ENCODE results near the gene TAF1. TPM values are rescaled to one million over a fixed set of nuclear protein-coding genes. Genes with fewer than 3 reads are reported as not detected.
"Not testable (repeated sequence)": the region's sequence is repeated elsewhere in the genome, so short reads cannot be mapped to it uniquely, and the experiment has no call there.

Gene TAF1
- total RNA-seq, 2 experiments from 2014 or later = 61.0 to 62.2 TPM

DNA sequence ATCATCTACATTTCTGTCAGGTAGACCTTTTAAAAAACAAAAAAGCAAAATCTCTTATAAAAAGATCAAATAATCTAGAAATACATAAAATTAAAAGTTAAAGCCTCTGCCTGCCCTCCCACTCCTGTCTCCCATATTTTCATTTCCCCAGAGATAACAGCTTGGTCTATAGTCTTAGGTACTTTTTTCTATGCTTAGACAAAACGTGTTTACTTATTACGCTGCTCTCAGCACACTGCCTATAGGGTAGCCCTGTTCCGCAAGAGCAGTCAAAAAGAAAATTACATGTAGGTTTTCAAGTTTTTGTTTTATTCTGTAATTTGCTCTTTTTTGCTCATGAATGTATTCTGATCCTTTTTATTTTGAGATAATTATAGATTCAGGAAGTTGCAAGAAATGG lies 73.3 kb downstream of the TAF1 start:
- ChIA-PET POLR2A (no interaction called here), CTCF (no interaction called here)
- no peak for DNase-seq
- Mint-ChIP-seq H3K27ac (no peak overlapping the region), H3K4me1 (ENCODE audit: low read depth) (peaks cover 4% of the 10 kb centered on the region), H3K4me3 (no peak overlapping the region), H3K9me3 (no peaks in the 10 kb centered on the region), H3K36me3 (ENCODE audit: low read depth) (peaks cover 60% of the 10 kb centered on the region), H3K27me3 (no peaks in the 10 kb centered on the region)
- no peak overlapping the region for H3K27ac ChIP-seq (ENCODE audit: low read depth in 1 of 2, low read length in 2 of 2)
- H3K4me1 ChIP-seq (ENCODE audit: insufficient read depth, low read length) = no peaks in the 10 kb centered on the region
- TF ChIP-seq, protein P1, sequence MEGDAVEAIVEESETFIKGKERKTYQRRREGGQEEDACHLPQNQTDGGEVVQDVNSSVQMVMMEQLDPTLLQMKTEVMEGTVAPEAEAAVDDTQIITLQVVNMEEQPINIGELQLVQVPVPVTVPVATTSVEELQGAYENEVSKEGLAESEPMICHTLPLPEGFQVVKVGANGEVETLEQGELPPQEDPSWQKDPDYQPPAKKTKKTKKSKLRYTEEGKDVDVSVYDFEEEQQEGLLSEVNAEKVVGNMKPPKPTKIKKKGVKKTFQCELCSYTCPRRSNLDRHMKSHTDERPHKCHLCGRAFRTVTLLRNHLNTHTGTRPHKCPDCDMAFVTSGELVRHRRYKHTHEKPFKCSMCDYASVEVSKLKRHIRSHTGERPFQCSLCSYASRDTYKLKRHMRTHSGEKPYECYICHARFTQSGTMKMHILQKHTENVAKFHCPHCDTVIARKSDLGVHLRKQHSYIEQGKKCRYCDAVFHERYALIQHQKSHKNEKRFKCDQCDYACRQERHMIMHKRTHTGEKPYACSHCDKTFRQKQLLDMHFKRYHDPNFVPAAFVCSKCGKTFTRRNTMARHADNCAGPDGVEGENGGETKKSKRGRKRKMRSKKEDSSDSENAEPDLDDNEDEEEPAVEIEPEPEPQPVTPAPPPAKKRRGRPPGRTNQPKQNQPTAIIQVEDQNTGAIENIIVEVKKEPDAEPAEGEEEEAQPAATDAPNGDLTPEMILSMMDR (IDR thresholded peaks at IDR 0.05) = no peak
- intact Hi-C loops (cut with DNase I, micrococcal nuclease) = no loop called here
- H3K27me3 ChIP-seq (ENCODE audit: control insufficient read depth in 1 of 2, insufficient read depth in 2 of 2, low read length in 2 of 2) = no peaks in the 10 kb centered on the region
- H3K4me3 ChIP-seq (ENCODE audit: low read length) = no peak overlapping the region
- peaks cover 15% of the 10 kb centered on the region for H3K36me3 ChIP-seq (ENCODE audit: insufficient read depth, low read length)
- ATAC-seq (ENCODE audit: poor library complexity) = no peak
- H3K9me3 ChIP-seq (ENCODE audit: control insufficient read depth in 1 of 2, insufficient read depth in 1 of 2, low read length in 2 of 2) = no peaks in the 10 kb centered on the region

DNA sequence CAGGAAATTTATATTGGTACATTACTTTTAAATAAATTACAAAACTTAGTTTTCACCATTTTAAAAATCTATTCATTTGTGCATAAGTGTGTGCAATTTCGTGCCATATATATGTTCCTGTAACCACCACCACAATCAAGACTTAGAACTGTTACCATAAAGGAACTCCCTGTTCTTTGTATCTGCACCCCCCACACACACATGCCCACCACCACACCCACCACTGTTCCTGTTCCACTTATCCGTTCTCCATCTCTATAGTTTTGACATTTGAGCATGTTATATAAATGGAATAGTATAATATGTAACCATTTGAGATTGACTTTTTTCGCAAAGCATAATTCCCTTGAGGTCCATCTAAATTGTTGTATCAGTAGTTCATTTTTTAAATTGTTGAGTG lies 73.7 kb downstream of the TAF1 start:
- H3K4me3 Mint-ChIP-seq = no peak overlapping the region
- DNase-seq (no peak), ATAC-seq (ENCODE audit: poor library complexity) (no peak)
- CTCF ChIA-PET = no interaction called here
- TF ChIP-seq, protein P1 (IDR thresholded peaks at IDR 0.05) = no peak
- H3K36me3 ChIP-seq (ENCODE audit: insufficient read depth, low read length) = peaks cover 15% of the 10 kb centered on the region
- intact Hi-C loops (cut with DNase I, micrococcal nuclease) = no loop called here
- H3K4me1 Mint-ChIP-seq (ENCODE audit: low read depth) = peaks cover 4% of the 10 kb centered on the region
- no peak overlapping the region for H3K27ac ChIP-seq (ENCODE audit: low read depth in 1 of 2, low read length in 2 of 2)
- peaks cover 57% of the 10 kb centered on the region for H3K36me3 Mint-ChIP-seq (ENCODE audit: low read depth)
- H3K4me3 ChIP-seq (ENCODE audit: low read length) = no peak overlapping the region
- no peaks in the 10 kb centered on the region for H3K9me3 ChIP-seq (ENCODE audit: control insufficient read depth in 1 of 2, insufficient read depth in 1 of 2, low read length in 2 of 2)
- POLR2A ChIA-PET = no interaction called here
- H3K27ac Mint-ChIP-seq = no peak overlapping the region
- H3K27me3 Mint-ChIP-seq = no peaks in the 10 kb centered on the region
- no peaks in the 10 kb centered on the region for H3K9me3 Mint-ChIP-seq
- no peaks in the 10 kb centered on the region for H3K4me1 ChIP-seq (ENCODE audit: insufficient read depth, low read length)
- no peaks in the 10 kb centered on the region for H3K27me3 ChIP-seq (ENCODE audit: control insufficient read depth in 1 of 2, insufficient read depth in 2 of 2, low read length in 2 of 2)

DNA sequence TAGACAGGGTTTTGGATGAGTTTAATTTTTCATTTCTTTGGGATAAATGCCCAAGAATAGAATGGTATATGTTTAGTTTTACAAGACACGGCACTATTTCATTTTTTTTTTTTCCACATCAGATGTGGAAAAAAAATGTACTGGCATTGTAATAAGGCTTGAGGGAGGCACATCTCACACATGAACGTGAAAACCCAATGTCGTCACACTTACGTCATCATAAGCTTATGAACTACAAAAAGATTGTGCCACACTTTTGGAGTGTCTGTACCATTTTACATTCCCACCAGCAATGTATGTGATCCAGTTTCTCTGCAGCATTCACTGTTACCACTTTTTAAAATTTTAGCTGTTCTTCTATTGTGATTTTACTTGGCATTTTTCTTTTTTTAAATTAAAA lies 74.2 kb downstream of the TAF1 start:
- ATAC-seq (ENCODE audit: poor library complexity) (no peak), DNase-seq (no peak)
- H3K27me3 ChIP-seq (ENCODE audit: control insufficient read depth in 1 of 2, insufficient read depth in 2 of 2, low read length in 2 of 2) = no peaks in the 10 kb centered on the region
- ChIA-PET POLR2A (no interaction called here), CTCF (no interaction called here)
- H3K9me3 ChIP-seq (ENCODE audit: control insufficient read depth in 1 of 2, insufficient read depth in 1 of 2, low read length in 2 of 2) = no peaks in the 10 kb centered on the region
- H3K4me1 ChIP-seq (ENCODE audit: insufficient read depth, low read length) = no peaks in the 10 kb centered on the region
- TF ChIP-seq, protein P1 (IDR thresholded peaks at IDR 0.05) = no peak
- peaks cover 13% of the 10 kb centered on the region for H3K36me3 ChIP-seq (ENCODE audit: insufficient read depth, low read length)
- peaks cover 4% of the 10 kb centered on the region for H3K4me1 Mint-ChIP-seq (ENCODE audit: low read depth)
- H3K27me3 Mint-ChIP-seq = no peaks in the 10 kb centered on the region
- intact Hi-C loops (cut with DNase I, micrococcal nuclease) = no loop called here
- no peak overlapping the region for H3K27ac Mint-ChIP-seq
- H3K36me3 Mint-ChIP-seq (ENCODE audit: low read depth) = peaks cover 55% of the 10 kb centered on the region
- no peak overlapping the region for H3K27ac ChIP-seq (ENCODE audit: low read depth in 1 of 2, low read length in 2 of 2)
- H3K4me3 Mint-ChIP-seq = no peak overlapping the region
- no peaks in the 10 kb centered on the region for H3K9me3 Mint-ChIP-seq
- H3K4me3 ChIP-seq (ENCODE audit: low read length) = no peak overlapping the region

DNA sequence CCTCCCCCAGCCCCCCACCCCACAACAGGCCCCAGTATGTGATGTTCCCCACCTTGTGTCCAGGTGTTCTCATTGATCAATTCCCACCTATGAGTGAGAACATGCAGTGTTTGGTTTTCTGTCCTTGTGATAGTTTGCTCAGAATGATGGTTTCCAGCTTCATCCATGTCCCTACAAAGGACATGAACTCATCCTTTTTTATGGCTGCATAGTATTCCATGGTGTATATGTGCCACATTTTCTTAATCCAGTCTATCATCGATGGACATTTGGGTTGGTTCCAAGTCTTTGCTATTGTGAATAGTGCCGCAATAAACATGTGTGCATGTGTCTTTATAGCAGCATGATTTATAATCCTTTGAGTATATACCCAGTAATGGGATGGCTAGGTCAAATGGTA lies 75.7 kb downstream of the TAF1 start:
- H3K4me1 ChIP-seq (ENCODE audit: insufficient read depth, low read length); H3K9me3 ChIP-seq (ENCODE audit: control insufficient read depth in 1 of 2, insufficient read depth in 1 of 2, low read length in 2 of 2); H3K4me1 Mint-ChIP-seq (ENCODE audit: low read depth); H3K27ac ChIP-seq (ENCODE audit: low read depth in 1 of 2, low read length in 2 of 2); POLR2A ChIA-PET; H3K4me3 Mint-ChIP-seq; H3K27ac Mint-ChIP-seq; ATAC-seq (ENCODE audit: poor library complexity); intact Hi-C loops (cut with DNase I, micrococcal nuclease); DNase-seq; H3K27me3 Mint-ChIP-seq; H3K27me3 ChIP-seq (ENCODE audit: control insufficient read depth in 1 of 2, insufficient read depth in 2 of 2, low read length in 2 of 2); H3K4me3 ChIP-seq (ENCODE audit: low read length); CTCF ChIA-PET; H3K9me3 Mint-ChIP-seq: not testable (repeated sequence)
- H3K36me3 Mint-ChIP-seq (ENCODE audit: low read depth) = peaks cover 59% of the 10 kb centered on the region
- peaks cover 13% of the 10 kb centered on the region for H3K36me3 ChIP-seq (ENCODE audit: insufficient read depth, low read length)
